Kidney (tissue), 14 donors: Measurements from ENCODE around the gene PADI2. TPM values are rescaled to one million over a fixed set of nuclear protein-coding genes. Genes with fewer than 3 reads are reported as not detected.

Source experiments
- DNase-seq, 5 donors: peaks; one replicate each; pipeline ENCODE4 v3.0.0-alpha.2; 2013 to 2020
- FAIRE-seq: peaks from 2 replicates; lab custom pipeline; 2012; peaks lifted over from hg19 to GRCh38; lab: Jason Lieb, UNC
- H3K27ac ChIP-seq, 2 donors: one replicate each; pipeline ENCODE4 v1.7.0; 2013; ENCODE audit warnings: low read depth in 2 of 2, low read length in 2 of 2, inconsistent platforms in 1 of 2
- H3K27me3 ChIP-seq: one replicate; pipeline ENCODE4 v1.7.1; 2013; ENCODE audit warnings: low read length, inconsistent platforms; ENCODE audit not compliant: control insufficient read depth, insufficient read depth
- H3K36me3 ChIP-seq, 3 donors: one replicate each; pipeline versions ENCODE4 v1.7.0 to v1.7.1; 2013; ENCODE audit warnings: low read length in 3 of 3, control low read depth in 1 of 3, inconsistent platforms in 1 of 3; ENCODE audit not compliant: insufficient read depth in 3 of 3, control insufficient read depth in 2 of 3
- H3K4me1 ChIP-seq, 3 donors: one replicate each; pipeline versions ENCODE4 v1.7.0 to v1.7.1; 2013; ENCODE audit warnings: low read length in 3 of 3, inconsistent platforms in 1 of 3, low read depth in 1 of 3; ENCODE audit not compliant: control insufficient read depth in 2 of 3, insufficient read depth in 2 of 3
- H3K4me3 ChIP-seq, 3 donors: one replicate each; pipeline versions ENCODE4 v1.7.0 to v1.8.1; 2013; ENCODE audit warnings: low read length in 3 of 3, control low read depth in 1 of 3, inconsistent platforms in 1 of 3
- H3K9ac ChIP-seq, 3 donors: one replicate each; pipeline versions ENCODE4 v1.7.0 to v1.7.1; 2013; ENCODE audit warnings: low read length in 3 of 3, control low read depth in 1 of 3, inconsistent platforms in 1 of 3
- H3K9me3 ChIP-seq, 3 donors: one replicate each; pipeline versions ENCODE4 v1.7.0 to v1.7.1; 2013; ENCODE audit warnings: low read length in 3 of 3, control low read depth in 1 of 3, inconsistent platforms in 1 of 3; ENCODE audit not compliant: control insufficient read depth in 2 of 3, insufficient read depth in 1 of 3
- CTCF ChIP-seq: IDR thresholded peaks from 3 replicates; pipeline ENCODE4 v1.5.1; 2012; ENCODE audit warnings: mild to moderate bottlenecking, moderate library complexity, borderline replicate concordance; ENCODE audit not compliant: insufficient read depth; ENCODE audit errors: extremely low read depth
- intact Hi-C: fragments of 100-400 bp; cut with DNase I; formaldehyde crosslinking; loops from one replicate; pipeline ENCODE4 v1.11.1; 2022
- polyA plus RNA-seq: library from polyadenylated mRNA; stranded (reverse); fragments of 350-450 nt; fragmentation: Illumina TruSeq; extraction: RNeasy Lipid Tissue Mini Kit (QIAGEN cat#74804); gene quantifications from one replicate; pipeline ENCODE4 v1.2.3, GENCODE V29; 2014; ENCODE audit warnings: low read depth, low replicate concordance; ENCODE audit not compliant: insufficient read depth
- total RNA-seq: library from RNA; stranded (reverse); fragmentation: NEBNext Ultra II Directional; extraction: Animal tissue kit (Norgen Biotek cat#: 25700); gene quantifications from one replicate; pipeline ENCODE4 v1.2.1, GENCODE V29; 2021
- donor health status: control.
- donor health status: control.
- donor health status: control.
- donor health status: control.
- donor health status: control.
- donor health status: DM: yes; HTN: yes; CAD: no.
- donor health status: Normal renal cell carcinoma (clear cell type).

PADI2 gene
- total and polyA plus RNA-seq, 2 donors from 2014 or later = 6.0 to 11.7 TPM

- no peaks in the 10 kb centered on the region for H3K9me3 ChIP-seq
- peak; percentile 80 for TF ChIP-seq CTCF
- H3K27me3 ChIP-seq = no peaks in the 10 kb centered on the region
- H3K4me1 ChIP-seq = peaks cover 0 to 8% (median 2%) of the 10 kb centered on the region in 3 donors
- H3K9ac ChIP-seq = peak overlapping the region in 2 of 3 donors; percentile 53 to 55
- peak in 2 of 5 donors; percentile 76 to 80 for DNase-seq
- FAIRE-seq = peak; percentile 95
- no peak overlapping the region for H3K27ac ChIP-seq
- peak overlapping the region; percentile 3 to 50 (median 48) for H3K4me3 ChIP-seq
- peaks cover 7 to 27% (median 13%) of the 10 kb centered on the region in 3 donors for H3K36me3 ChIP-seq
- intact Hi-C loops = loop anchor here (10.0 kb wide), 1 partner anchor 71 kb away; no protein-coding TSS in a partner anchor
Observed at GRCh38 chr1:17045634-17046333, 73.5 kb downstream of the PADI2 start.

- no peaks in the 10 kb centered on the region for H3K9me3 ChIP-seq
- H3K36me3 ChIP-seq = peaks cover 7 to 27% (median 13%) of the 10 kb centered on the region in 3 donors
- FAIRE-seq (no peak), DNase-seq (no peak)
- H3K4me3 ChIP-seq = no peak overlapping the region
- peaks cover 0 to 8% (median 2%) of the 10 kb centered on the region in 3 donors for H3K4me1 ChIP-seq
- no peak overlapping the region for H3K9ac ChIP-seq
- intact Hi-C loops = loop anchor here (10.0 kb wide), 1 partner anchor 70 kb away; no protein-coding TSS in a partner anchor
- no peak for TF ChIP-seq CTCF
- no peak overlapping the region for H3K27ac ChIP-seq
- H3K27me3 ChIP-seq = no peaks in the 10 kb centered on the region
Observed at GRCh38 chr1:17045150-17045549, 74.1 kb downstream of the PADI2 start.

- no peak for TF ChIP-seq CTCF
- no peaks in the 10 kb centered on the region for H3K27me3 ChIP-seq
- peaks cover 7 to 23% (median 10%) of the 10 kb centered on the region in 3 donors for H3K36me3 ChIP-seq
- FAIRE-seq = no peak
- H3K9me3 ChIP-seq = no peaks in the 10 kb centered on the region
- H3K4me3 ChIP-seq = no peak overlapping the region
- no peak overlapping the region for H3K9ac ChIP-seq
- no peak for DNase-seq
- no peak overlapping the region for H3K27ac ChIP-seq
- intact Hi-C loops = loop anchor here (10.0 kb wide), 1 partner anchor 69 kb away; no protein-coding TSS in a partner anchor
- H3K4me1 ChIP-seq = peaks cover 0 to 8% (median 2%) of the 10 kb centered on the region in 3 donors
Observed at GRCh38 chr1:17043676-17044075, 75.6 kb downstream of the PADI2 start.
